GM21529 (cell line): ENCODE data around the gene SDC1.

Experiments
- ATAC-seq: cut with Tn5 transposase; IDR thresholded peaks from one replicate; pipeline ENCODE4 v1.9.1; 2021; ENCODE audit not compliant: unreplicated experiment

Gene SDC1

GRCh38 chr2:20229322-20230113, 4.6 kb upstream of the SDC1 start:
- no peak for ATAC-seq

DNA sequence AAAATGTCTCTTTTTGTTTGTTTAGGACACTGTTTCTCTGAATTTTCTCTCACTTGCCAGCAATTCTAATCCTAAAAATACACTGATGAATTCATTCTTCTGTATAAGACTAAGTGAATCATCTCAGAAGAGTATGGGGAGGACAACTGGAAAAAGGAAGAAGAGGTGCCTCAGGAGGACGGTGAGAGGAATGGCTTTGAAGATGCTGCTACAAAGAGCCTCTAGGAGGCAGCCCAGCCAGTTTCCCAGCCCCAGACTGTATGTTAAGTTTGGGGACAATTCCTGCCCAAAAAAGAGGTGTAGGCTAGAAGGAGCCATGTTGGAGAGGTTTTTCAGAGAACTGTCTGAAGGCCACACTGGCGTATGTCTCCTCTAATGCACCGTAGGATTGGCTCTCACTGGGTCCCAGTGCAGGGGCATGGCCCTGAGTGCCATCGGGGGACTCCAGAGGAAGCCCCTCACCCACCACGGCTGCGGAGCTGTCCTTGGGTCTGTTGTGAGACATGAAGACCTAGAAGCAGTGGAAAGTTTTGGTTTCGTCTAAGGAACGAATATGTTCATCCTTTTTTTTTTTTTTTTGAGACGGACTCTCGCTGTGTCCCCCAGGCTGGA, 3.1 kb upstream of the SDC1 start:
- no peak for ATAC-seq

DNA sequence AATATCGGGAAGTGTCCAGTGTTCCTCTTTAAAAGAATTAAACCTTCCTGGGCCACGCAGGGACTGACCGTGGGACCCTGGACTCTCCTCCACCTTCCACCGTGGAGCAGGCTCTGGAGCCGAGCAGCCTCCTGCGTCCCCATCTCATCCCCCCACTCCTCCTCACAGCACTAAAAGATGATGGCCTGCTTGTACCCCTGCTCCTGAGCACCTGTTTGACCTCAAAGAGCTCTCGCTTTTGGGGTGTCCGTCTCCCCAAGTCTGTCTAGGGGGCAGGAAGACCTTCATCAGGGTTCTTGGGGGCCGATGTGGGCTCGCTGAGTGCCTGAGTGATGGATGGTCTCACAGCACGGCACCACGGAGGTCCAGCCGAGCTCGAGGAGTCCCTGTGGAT, 1.2 kb upstream of the SDC1 start:
- ATAC-seq = no peak

DNA sequence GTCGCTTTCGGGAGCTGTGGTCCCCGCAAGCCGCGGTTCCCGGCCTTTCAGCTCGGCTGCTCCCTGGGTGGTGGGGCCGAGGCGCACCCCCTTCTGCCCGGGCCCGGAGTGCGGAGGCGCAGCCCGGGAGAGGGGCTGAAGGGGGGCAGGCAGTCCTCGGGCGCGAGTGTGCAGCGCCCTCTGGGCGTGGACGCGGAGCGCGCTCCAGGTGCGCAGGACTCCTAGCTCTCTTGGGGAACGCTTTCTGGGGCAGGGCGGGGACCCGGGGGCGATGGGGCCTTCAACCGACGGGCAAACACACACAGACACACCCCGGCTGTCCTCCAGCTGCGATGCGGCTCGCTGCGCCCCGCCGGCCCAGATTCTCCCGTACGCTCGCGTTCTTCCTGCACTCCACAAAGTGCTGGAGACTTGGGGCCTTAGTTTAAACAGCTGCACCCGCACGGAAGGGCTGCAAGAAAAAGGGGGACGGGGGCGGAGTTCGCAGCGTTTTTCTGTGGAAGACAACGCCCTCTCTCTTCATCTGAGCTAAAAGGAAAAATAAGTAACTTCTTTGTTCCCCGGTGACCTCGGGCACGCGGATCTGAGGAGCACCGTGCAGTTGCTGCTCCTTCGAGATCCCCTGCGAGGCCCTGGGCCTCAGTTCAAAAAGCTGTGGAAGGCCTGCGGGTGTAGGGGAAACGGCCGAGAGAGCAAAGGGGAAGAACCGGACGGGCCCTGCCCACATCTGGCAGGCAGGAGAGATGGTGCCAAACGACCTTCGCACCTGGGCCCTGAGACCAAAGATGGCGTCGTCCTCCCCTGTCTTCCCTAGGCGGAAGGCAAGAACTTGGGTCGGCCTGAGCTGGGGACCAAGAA, 593 bp upstream of the SDC1 start:
- peak; percentile 61 for ATAC-seq

GRCh38 chr2:20224164-20224715, 690 bp downstream of the SDC1 start:
- ATAC-seq = peak; percentile 25

GRCh38 chr2:20223407-20224163, 1.3 kb downstream of the SDC1 start:
- ATAC-seq = peak; percentile 23

DNA sequence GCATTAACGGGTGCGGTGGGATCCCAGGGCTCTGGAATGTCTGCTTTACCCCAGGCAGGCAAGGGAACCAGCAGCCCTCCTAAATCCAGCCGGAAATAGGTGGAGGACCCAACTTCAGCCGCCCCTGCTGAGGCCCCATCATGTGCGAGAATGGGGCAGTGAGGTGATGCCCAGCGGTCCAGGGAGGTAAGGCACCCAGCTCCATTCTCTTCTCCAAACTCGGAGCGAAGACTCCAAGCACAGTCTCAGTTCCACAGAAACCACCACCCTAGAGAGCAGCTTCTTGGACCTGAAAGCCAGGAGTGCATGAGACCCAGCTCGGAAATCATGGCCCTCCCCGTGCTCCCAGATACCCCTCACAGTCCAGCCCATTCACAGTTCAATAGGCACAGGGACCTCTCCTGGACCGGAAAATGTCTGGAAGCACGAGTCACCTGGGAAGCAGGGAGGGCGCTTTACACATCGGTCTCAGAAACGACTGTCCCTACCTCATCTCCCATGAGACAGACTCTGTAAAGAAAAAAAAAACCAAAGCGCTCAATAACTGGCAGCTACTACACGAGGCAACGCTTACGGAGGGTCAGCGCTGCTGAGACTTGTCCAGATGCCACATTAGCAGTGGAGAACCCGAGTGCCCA, 2.0 kb downstream of the SDC1 start:
- no peak for ATAC-seq

GRCh38 chr2:20222014-20222768, 2.7 kb downstream of the SDC1 start:
- ATAC-seq = no peak

DNA sequence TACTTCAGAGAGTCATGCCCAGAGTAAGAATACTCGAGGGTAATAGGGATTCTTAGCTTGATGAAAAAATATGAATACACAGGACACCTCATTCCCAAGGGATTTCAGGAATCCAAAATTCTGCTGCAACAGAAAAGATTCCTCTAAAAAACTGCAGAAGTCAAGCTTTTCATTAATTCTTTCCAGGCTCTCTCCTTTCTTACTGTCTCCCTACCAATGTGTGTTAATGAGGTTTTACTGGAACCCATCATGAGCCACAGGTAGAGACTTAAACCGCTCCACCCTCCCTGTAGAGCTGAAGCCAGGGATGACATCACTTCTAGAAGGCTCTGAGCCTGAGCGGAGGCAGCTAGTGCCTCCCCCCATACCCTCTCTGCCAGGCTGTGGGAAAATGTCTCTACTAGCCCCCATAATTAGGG, 3.4 kb downstream of the SDC1 start:
- no peak for ATAC-seq

DNA sequence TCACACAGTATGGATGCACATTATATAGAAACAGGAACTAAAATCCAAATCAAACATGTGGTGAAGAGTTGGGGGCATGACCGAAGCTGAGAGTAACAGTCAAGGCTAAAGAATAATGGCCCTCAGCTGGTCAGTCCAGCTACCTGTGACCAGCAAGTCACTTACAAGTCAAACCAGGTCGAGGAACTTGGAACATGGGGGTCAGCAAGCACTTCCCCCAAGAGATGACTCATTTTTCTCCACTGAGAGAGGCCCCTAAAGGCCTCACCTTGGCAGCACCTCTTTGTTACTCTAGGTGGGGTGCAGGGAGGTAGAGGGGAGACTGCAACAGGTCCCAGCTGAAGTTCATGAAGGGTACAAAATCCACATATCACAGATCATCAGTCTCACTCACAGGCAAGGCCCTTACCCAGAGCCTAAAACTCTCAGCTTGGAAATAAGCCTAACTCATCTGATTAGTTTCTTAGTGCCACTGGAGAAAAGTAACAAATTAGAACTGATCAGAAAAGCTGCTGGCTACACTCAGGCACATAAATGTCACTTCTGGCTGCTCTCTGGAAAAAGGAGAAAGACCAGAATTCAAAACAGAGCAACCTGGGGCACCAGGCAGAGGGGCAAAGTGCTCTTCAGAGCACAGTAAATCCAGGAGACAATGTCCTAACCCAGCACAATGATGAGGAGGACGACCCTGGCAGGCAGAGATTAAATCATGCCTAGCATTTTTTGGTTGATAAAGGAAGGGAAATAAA, 4.0 kb downstream of the SDC1 start:
- ATAC-seq = no peak

- no peak for ATAC-seq
Measured at GRCh38 chr2:20219763-20220380, 5.1 kb downstream of the SDC1 start.

- no peak for ATAC-seq
Measured at GRCh38 chr2:20218331-20219320, 6.3 kb downstream of the SDC1 start.

DNA sequence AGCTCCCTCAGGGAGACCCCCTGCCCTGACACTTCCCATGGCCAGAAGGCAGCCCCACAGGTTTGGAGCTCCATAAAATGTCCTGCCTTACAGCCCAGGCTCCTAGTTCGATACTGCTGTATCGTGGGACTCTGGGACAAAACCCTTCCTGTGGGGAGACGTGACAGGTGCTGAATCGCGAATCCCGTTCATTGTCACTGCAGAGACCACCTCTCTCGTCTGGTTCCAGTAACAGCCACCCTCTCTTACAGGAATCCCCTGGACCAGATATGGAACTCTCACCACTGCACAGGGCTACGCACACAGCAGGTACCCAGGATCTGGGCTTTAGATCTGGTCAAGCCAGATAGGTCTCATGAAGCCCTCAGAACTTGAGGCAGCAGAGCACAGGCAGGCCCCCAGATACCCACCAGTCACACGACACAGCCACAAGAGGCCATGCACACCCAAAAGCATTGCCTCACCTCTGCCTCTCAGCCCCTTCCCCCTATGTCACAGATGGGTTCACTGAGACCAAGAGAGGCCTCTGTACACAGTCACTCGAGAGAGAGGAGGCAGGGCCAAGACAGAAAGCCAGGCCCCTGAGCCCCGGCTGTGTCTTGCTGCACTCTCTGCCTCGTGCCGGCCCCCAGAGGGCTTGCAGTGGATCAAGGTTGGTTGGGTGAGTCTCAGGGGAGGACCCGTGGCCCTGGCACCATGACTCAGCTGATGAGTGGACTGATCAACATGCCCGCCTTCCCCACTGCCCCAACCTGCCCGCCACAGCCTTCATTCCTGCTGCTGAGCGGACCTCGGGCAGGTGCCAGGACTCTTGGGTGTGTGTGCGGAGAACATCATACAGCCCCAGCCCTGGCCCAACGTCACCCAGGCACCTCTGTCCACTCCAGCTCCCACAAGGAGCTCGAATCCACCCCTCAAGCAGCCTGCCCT, 7.6 kb downstream of the SDC1 start:
- no peak for ATAC-seq

- no peak for ATAC-seq
Measured at GRCh38 chr2:20216130-20217025, 8.6 kb downstream of the SDC1 start.
